NT2/D1 (cell line): Measurements from ENCODE around the gene CNIH3.

Experiments
- YY1 ChIP-seq: IDR thresholded peaks from 2 replicates; pipeline ENCODE4 v1.6.1; 2011; ENCODE audit not compliant: insufficient read length, insufficient read depth
- ZNF274 ChIP-seq: IDR thresholded peaks from 2 replicates; pipeline ENCODE4 v1.6.1; 2011; ENCODE audit warnings: mild to moderate bottlenecking, low read depth, low read length

GRCh38 chr1:224739303-224739996, 123.3 kb downstream of the CNIH3 start:
- no peak for TF ChIP-seq YY1
- no peak for TF ChIP-seq ZNF274
